Spleen (tissue), 11 donors: ENCODE measurements around the gene DNAJB8. TPM values are rescaled to one million over a fixed set of nuclear protein-coding genes. Genes with fewer than 3 reads are reported as not detected.

Experiments used
- DNase-seq: peaks from one replicate; pipeline ENCODE4 v3.0.0-alpha.2; 2020
- H3K27ac ChIP-seq, 8 donors: fragments of 200-600 bp; sonication (generic) in 7 of 8; 1 replicate in 4 of 8; 2 replicates in 4 of 8; pipeline versions ENCODE4 v1.5.0 to v1.8.0; 2016 to 2021; ENCODE audit warnings: inconsistent platforms in 4 of 8, mild to moderate bottlenecking in 4 of 8, moderate library complexity in 1 of 8
- H3K27me3 ChIP-seq, 7 donors: fragments of 200-600 bp; sonication (generic) in 6 of 7; replicated peaks in 1 of 7; 1 replicate in 4 of 7; 2 replicates in 3 of 7; pipeline versions ENCODE4 v1.5.0 to v1.8.0; 2016 to 2021; ENCODE audit warnings: inconsistent platforms in 3 of 7, mild to moderate bottlenecking in 1 of 7
- H3K36me3 ChIP-seq, 6 donors: fragments of 200-600 bp; sonication (generic) in 5 of 6; 1 replicate in 4 of 6; 2 replicates in 2 of 6; pipeline versions ENCODE4 v1.5.0 to v1.8.0; 2016 to 2021; ENCODE audit warnings: inconsistent platforms in 2 of 6
- H3K4me1 ChIP-seq, 6 donors: fragments of 200-600 bp; sonication (generic) in 5 of 6; 1 replicate in 3 of 6; 2 replicates in 3 of 6; pipeline versions ENCODE4 v1.5.0 to v1.8.0; 2016 to 2021; ENCODE audit warnings: inconsistent platforms in 3 of 6
- H3K4me3 ChIP-seq, 8 donors: fragments of 200-600 bp; sonication (generic) in 7 of 8; 1 replicate in 4 of 8; 2 replicates in 4 of 8; pipeline versions ENCODE4 v1.5.0 to v1.8.0; 2016 to 2021; ENCODE audit warnings: inconsistent platforms in 4 of 8, mild to moderate bottlenecking in 4 of 8, moderate library complexity in 2 of 8
- H3K9me3 ChIP-seq, 8 donors: fragments of 200-600 bp; sonication (generic) in 7 of 8; 1 replicate in 4 of 8; 2 replicates in 4 of 8; pipeline versions ENCODE4 v1.5.0 to v1.8.0; 2016 to 2021; ENCODE audit warnings: inconsistent platforms in 4 of 8
- POLR2A ChIP-seq, 3 donors: fragments of 450-650 bp; IDR thresholded peaks; one replicate each; pipeline ENCODE4 v1.5.1; 2017; ENCODE audit warnings: antibody characterized with exemption in 3 of 3, mild to moderate bottlenecking in 1 of 3
- POLR2AphosphoS5 ChIP-seq, 3 donors: sonication (generic); formaldehyde crosslinking; IDR thresholded peaks; one replicate each; pipeline ENCODE4 v1.5.1; 2017; ENCODE audit warnings: antibody characterized with exemption in 3 of 3
- WGBS, 5 donors: extraction: QIAGEN DNeasy Blood & Tissue Kit in 3 of 5; methylation state at CpG; one replicate each; pipeline versions ENCODE4 v1.1.5 to v1.1.7; 2013 to 2018; 5-methylcytosine and 5-hydroxymethylcytosine counted together
- intact Hi-C: fragments of 100-400 bp; cut with DNase I; formaldehyde crosslinking; loops from one replicate; pipeline ENCODE4 v1.15.0; 2023; ENCODE audit warnings: low total_unique reads
- polyA plus RNA-seq, 3 donors: library from polyadenylated mRNA; stranded (reverse); fragments of 200-250 nt; gene quantifications; one replicate each; pipeline ENCODE4 v1.2.1, GENCODE V29; 2013
- total RNA-seq, 7 donors: library from RNA; depleted of rRNA in 3 of 7; stranded (reverse); fragments of >200 nt in 3 of 7; fragmentation: NEBNext Ultra II Directional in 4 of 7; extraction: Animal tissue kit (Norgen Biotek cat#: 25700) in 4 of 7; gene quantifications; one replicate each; pipeline versions ENCODE4 v1.1.0 to v1.2.1, GENCODE V29; 2016 to 2021
- TF ChIP-seq, protein P1 (sequence below), 11 experiments: fragments of 200-600 bp in 7 of 11; fragments of 450-650 bp in 4 of 11; sonication (generic) in 4 of 11; IDR thresholded peaks in 8 of 11; conservative IDR thresholded peaks in 3 of 11; 1 replicate in 7 of 11; 2 replicates in 4 of 11; pipeline versions ENCODE4 v1.4.0 to v1.8.0; 2016 to 2021; ENCODE audit warnings: antibody characterized with exemption in 11 of 11, inconsistent platforms in 4 of 11, mild to moderate bottlenecking in 1 of 11
- donor health status: healthy with polysubstance abuse.
- donor health status: DM: no; HTN: no; CAD: no; lungs with moderate emphysema.
- donor health status: DM: no; HTN: no; CAD: no.
- donor health status: Bipolar disorder and iron deficiency.
- donor health status: healthy.
- donor health status: DM: no; HTN: no; CAD: no.
- donor health status: DM: yes; HTN: yes; CAD: no.

Gene DNAJB8
- total and polyA plus RNA-seq, 10 donors: not detected

DNA sequence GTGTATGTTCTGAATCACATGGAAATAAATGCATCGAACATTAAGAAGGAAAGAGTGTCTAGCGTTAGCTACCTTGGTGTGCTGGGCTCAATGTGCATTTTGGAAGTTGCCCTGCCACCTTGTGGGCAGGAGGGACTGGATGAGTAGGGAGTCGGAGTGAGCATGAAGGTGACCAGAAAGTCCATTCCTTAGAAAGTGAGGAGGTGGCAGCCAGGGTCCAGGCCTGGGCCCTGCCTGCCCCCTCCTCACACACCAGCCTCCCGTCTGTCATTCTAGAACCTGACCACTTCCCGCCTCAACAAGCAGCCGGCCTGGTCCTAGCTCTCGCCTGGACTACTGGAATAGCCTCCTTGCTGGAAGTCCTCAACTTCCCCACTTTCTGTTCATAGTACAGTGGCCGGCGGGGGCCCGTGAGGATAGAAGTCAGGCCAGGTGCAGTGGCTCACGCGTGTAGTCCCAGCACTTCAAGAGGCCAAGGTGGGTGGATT, 36.5 kb upstream of the DNAJB8 start:
- peak; percentile 53 for DNase-seq
- 90 to 96% (median 94%) methylated on average over 12 of the region's 12 CpGs for WGBS, 5 donors
- Histone ChIP-seq H3K4me1 (peaks cover 0 to 8% (median 3%) of the 10 kb centered on the region in 6 donors), H3K27me3 (peaks cover 0 to 22% (median under 1%) of the 10 kb centered on the region in 7 donors), H3K9me3 (no peaks in the 10 kb centered on the region), H3K27ac (no peak overlapping the region), H3K36me3 (no peaks in the 10 kb centered on the region), H3K4me3 (no peak overlapping the region)
- intact Hi-C loops: no loop called here
- TF ChIP-seq POLR2A (IDR thresholded peaks at IDR 0.05) (no peak), POLR2AphosphoS5 (IDR thresholded peaks at IDR 0.05) (no peak)
- TF ChIP-seq, protein P1, sequence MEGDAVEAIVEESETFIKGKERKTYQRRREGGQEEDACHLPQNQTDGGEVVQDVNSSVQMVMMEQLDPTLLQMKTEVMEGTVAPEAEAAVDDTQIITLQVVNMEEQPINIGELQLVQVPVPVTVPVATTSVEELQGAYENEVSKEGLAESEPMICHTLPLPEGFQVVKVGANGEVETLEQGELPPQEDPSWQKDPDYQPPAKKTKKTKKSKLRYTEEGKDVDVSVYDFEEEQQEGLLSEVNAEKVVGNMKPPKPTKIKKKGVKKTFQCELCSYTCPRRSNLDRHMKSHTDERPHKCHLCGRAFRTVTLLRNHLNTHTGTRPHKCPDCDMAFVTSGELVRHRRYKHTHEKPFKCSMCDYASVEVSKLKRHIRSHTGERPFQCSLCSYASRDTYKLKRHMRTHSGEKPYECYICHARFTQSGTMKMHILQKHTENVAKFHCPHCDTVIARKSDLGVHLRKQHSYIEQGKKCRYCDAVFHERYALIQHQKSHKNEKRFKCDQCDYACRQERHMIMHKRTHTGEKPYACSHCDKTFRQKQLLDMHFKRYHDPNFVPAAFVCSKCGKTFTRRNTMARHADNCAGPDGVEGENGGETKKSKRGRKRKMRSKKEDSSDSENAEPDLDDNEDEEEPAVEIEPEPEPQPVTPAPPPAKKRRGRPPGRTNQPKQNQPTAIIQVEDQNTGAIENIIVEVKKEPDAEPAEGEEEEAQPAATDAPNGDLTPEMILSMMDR (IDR thresholded peaks at IDR 0.05 in 8 of 11, conservative IDR thresholded peaks at IDR 0.05 in 3 of 11): peak in 1 of 11 experiments; percentile 9

DNA sequence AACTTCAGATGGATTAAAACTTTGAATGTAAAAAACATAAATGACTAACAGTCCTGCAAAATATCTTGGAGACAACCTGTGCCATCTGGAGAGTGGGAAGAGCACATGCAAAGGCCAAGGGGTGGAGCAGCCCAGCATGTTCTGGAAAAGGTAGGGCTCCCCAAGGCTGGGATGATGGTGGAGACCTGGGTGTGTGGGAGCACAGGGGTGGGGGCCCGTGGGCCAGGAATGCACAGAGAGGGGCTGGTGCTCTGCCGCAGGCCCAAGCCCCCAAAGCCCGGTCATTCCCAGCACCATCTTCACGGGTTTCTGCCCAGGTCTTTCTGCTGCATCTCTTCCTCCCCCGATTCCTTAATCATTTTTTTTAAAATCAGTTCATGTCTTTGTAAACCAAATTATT, 36.0 kb upstream of the DNAJB8 start:
- 85 to 97% (median 89%) methylated on average over 5 of the region's 5 CpGs for WGBS, 5 donors
- peaks cover 0 to 13% (median 7%) of the 10 kb centered on the region in 6 donors for H3K4me1 ChIP-seq
- H3K27ac ChIP-seq: no peak overlapping the region
- no peaks in the 10 kb centered on the region for H3K36me3 ChIP-seq
- intact Hi-C loops: no loop called here
- H3K4me3 ChIP-seq: no peak overlapping the region
- peak; percentile 52 for DNase-seq
- H3K27me3 ChIP-seq: peaks cover 0 to 27% (median 6%) of the 10 kb centered on the region in 7 donors
- H3K9me3 ChIP-seq: no peaks in the 10 kb centered on the region
- no peak for TF ChIP-seq POLR2A (IDR thresholded peaks at IDR 0.05)
- TF ChIP-seq POLR2AphosphoS5 (IDR thresholded peaks at IDR 0.05): no peak
- TF ChIP-seq, protein P1 (IDR thresholded peaks at IDR 0.05 in 8 of 11, conservative IDR thresholded peaks at IDR 0.05 in 3 of 11): no peak

DNA sequence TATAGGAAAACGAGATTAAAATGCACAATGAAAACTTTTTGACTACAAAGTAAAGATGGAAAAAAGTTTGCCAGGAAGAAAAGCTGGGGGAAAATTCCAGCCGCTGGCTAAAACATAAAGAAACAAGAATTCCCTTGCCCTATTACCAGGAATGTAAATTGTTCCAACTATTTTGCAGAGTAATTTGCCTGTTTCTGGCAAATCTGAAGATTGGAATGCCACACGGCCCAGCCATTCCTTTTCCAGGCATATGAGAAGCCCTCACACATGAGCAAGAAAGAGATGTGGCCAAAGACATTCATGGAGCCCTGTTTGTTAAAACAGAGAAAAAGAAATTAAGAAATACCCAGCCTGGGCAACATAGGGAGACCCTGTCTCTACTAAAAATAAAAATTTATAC, 34.7 kb upstream of the DNAJB8 start:
- H3K9me3 ChIP-seq: no peaks in the 10 kb centered on the region
- H3K4me1 ChIP-seq: peaks cover 6 to 25% (median 16%) of the 10 kb centered on the region in 6 donors
- no peak overlapping the region for H3K27ac ChIP-seq
- WGBS, 5 donors: 65 to 88% (median 84%) methylated on average over 3 of the region's 3 CpGs
- TF ChIP-seq, protein P1 (IDR thresholded peaks at IDR 0.05 in 8 of 11, conservative IDR thresholded peaks at IDR 0.05 in 3 of 11): no peak
- TF ChIP-seq POLR2A (IDR thresholded peaks at IDR 0.05) (no peak), POLR2AphosphoS5 (IDR thresholded peaks at IDR 0.05) (no peak)
- H3K27me3 ChIP-seq: peaks cover 0 to 39% (median 18%) of the 10 kb centered on the region in 7 donors
- no peaks in the 10 kb centered on the region for H3K36me3 ChIP-seq
- DNase-seq: no peak
- intact Hi-C loops: no loop called here
- no peak overlapping the region for H3K4me3 ChIP-seq

DNA sequence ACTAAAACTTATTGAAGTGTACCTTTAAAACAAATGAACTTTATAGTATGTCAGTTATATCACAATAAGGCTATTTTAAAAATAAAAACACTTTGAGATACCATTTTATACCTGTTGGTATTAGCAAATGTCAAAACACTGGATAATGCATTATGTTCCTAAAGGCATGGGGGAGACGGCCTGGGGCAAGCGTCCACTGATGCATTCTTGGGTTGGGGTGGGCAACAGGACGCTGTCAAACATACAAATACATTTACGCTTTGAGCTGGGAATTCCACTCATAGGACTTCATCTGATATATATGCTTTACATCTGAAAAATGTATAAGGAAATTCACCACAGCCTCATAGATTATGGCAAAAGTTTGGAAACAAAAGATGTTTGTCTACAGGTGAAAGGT, 33.9 kb upstream of the DNAJB8 start:
- Histone ChIP-seq H3K9me3 (no peaks in the 10 kb centered on the region), H3K4me1 (peaks cover 6 to 28% (median 17%) of the 10 kb centered on the region in 6 donors), H3K4me3 (no peak overlapping the region), H3K36me3 (no peaks in the 10 kb centered on the region), H3K27me3 (peaks cover 0 to 47% (median 22%) of the 10 kb centered on the region in 7 donors), H3K27ac (no peak overlapping the region)
- TF ChIP-seq, protein P1 (IDR thresholded peaks at IDR 0.05 in 8 of 11, conservative IDR thresholded peaks at IDR 0.05 in 3 of 11): no peak
- TF ChIP-seq POLR2AphosphoS5 (IDR thresholded peaks at IDR 0.05): no peak
- no peak for TF ChIP-seq POLR2A (IDR thresholded peaks at IDR 0.05)
- intact Hi-C loops: no loop called here
- no peak for DNase-seq
- WGBS, 5 donors: 89 to 97% (median 95%) methylated on average over 4 of the region's 4 CpGs
